IMR-90 (cell line): ENCODE data around the gene ETFA. TPM values are rescaled to one million over a fixed set of nuclear protein-coding genes. Genes with fewer than 3 reads are reported as not detected.

Experiments
- ATAC-seq: fragments of 200-7000 bp; cut with Tn5 transposase; 2 replicates; pipeline ENCODE4 v1.9.1; 2020; ENCODE audit warnings: low read depth, mild to moderate bottlenecking, moderate library complexity
- BruUV-seq: library from RNA; stranded (reverse); fragments of 400-500 nt; replicated peaks from 2 replicates; lab custom pipeline; 2021; lab: Mats Ljungman, UMichigan
- CTCF ChIA-PET: fragments of 300-600 bp; formaldehyde crosslinking; extraction: SDS; loops from one replicate; lab custom pipeline; 2021; ENCODE audit warnings: antibody characterized with exemption; lab: Yijun Ruan, JAX
- POLR2A ChIA-PET: fragments of 300-600 bp; sonication (Branson Sonifier 250); formaldehyde crosslinking; loops from one replicate; lab custom pipeline; 2022; ENCODE audit warnings: antibody characterized with exemption; ENCODE audit not compliant: unreplicated experiment; lab: Charles Lee
- DNase-seq: peaks from one replicate; pipeline ENCODE4 v3.0.0; 2013
- H2AFZ ChIP-seq: replicated peaks from 2 replicates; pipeline ENCODE3; 2013; ENCODE audit warnings: low read length, mild to moderate bottlenecking; ENCODE audit not compliant: poor library complexity
- H2AK5ac ChIP-seq: 2 replicates; pipeline ENCODE4 v1.6.1; 2013; ENCODE audit warnings: low read depth, low read length, inconsistent platforms
- H2AK9ac ChIP-seq: replicated peaks from 2 replicates; pipeline ENCODE3; 2013; ENCODE audit warnings: mild to moderate bottlenecking, low read depth, low read length, moderate library complexity; ENCODE audit not compliant: poor library complexity
- H2BK120ac ChIP-seq: 2 replicates; pipeline ENCODE4 v1.6.1; 2013; ENCODE audit warnings: low read depth, low read length, inconsistent platforms
- H2BK15ac ChIP-seq: 3 replicates; pipeline ENCODE4 v1.6.1; 2013; ENCODE audit warnings: low read depth, low read length, inconsistent platforms
- H2BK20ac ChIP-seq: 2 replicates; pipeline ENCODE4 v1.6.1; 2013; ENCODE audit warnings: low read depth, mild to moderate bottlenecking, inconsistent platforms, low read length, moderate library complexity
- H2BK5ac ChIP-seq: 2 replicates; pipeline ENCODE4 v1.6.1; 2013; ENCODE audit warnings: mild to moderate bottlenecking, low read depth, low read length, inconsistent platforms; ENCODE audit not compliant: poor library complexity, severe bottlenecking
- H3K14ac ChIP-seq: replicated peaks from 2 replicates; pipeline ENCODE4 v1.6.1; 2013; ENCODE audit warnings: low read depth, low read length, inconsistent platforms
- H3K18ac ChIP-seq: 2 replicates; pipeline ENCODE4 v1.6.1; 2013; ENCODE audit warnings: low read depth, low read length, control low read depth
- H3K23ac ChIP-seq: 2 replicates; pipeline ENCODE4 v1.6.1; 2013; ENCODE audit warnings: low read depth, low read length, inconsistent platforms
- H3K27ac ChIP-seq: 2 replicates; pipeline ENCODE4 v1.5.1; 2013; ENCODE audit warnings: mild to moderate bottlenecking, control low read depth, low read length; ENCODE audit not compliant: insufficient read depth
- H3K27me3 ChIP-seq: 2 replicates; pipeline ENCODE4 v1.6.1; 2013; ENCODE audit warnings: low read length; ENCODE audit not compliant: control insufficient read depth, insufficient read depth
- H3K36me3 ChIP-seq: 2 replicates; pipeline ENCODE4 v1.6.1; 2013; ENCODE audit warnings: low read length, mixed read lengths; ENCODE audit not compliant: control insufficient read depth, insufficient read depth
- H3K4ac ChIP-seq: 2 replicates; pipeline ENCODE4 v1.6.1; 2013; ENCODE audit warnings: low read depth, low read length, inconsistent platforms
- H3K4me1 ChIP-seq: 2 replicates; pipeline ENCODE4 v1.6.1; 2013; ENCODE audit warnings: low read length, mixed read lengths; ENCODE audit not compliant: control insufficient read depth, insufficient read depth
- H3K4me2 ChIP-seq: 2 replicates; pipeline ENCODE4 v1.6.1; 2013; ENCODE audit warnings: low read depth, mild to moderate bottlenecking, control low read depth, low read length, moderate library complexity
- H3K4me3 ChIP-seq: 2 replicates; pipeline ENCODE4 v1.5.1; 2013; ENCODE audit warnings: low read depth, mild to moderate bottlenecking, control low read depth, low read length, moderate library complexity; ENCODE audit not compliant: insufficient read depth
- H3K56ac ChIP-seq: 2 replicates; pipeline ENCODE4 v1.6.1; 2013; ENCODE audit warnings: low read length, inconsistent platforms; ENCODE audit not compliant: insufficient read depth; ENCODE audit errors: extremely low read depth
- H3K79me1 ChIP-seq, 2 experiments: 2 replicates each; pipeline ENCODE4 v1.6.1; 2013; ENCODE audit warnings: low read length in 2 of 2, inconsistent platforms in 1 of 2, low read depth in 1 of 2
- H3K9ac ChIP-seq: 2 replicates; pipeline ENCODE4 v1.6.1; 2013; ENCODE audit warnings: low read depth, low read length, control low read depth
- H3K9me1 ChIP-seq: 2 replicates; pipeline ENCODE4 v1.6.1; 2013; ENCODE audit warnings: low read length, inconsistent platforms; ENCODE audit not compliant: insufficient read depth
- H3K9me3 ChIP-seq: 2 replicates; pipeline ENCODE4 v1.6.1; 2013; ENCODE audit warnings: low read length; ENCODE audit not compliant: control insufficient read depth, insufficient read depth
- H4K20me1 ChIP-seq: 2 replicates; pipeline ENCODE4 v1.6.1; 2013; ENCODE audit warnings: low read length, inconsistent platforms; ENCODE audit not compliant: insufficient read depth
- H4K5ac ChIP-seq: 2 replicates; pipeline ENCODE4 v1.6.1; 2013; ENCODE audit warnings: mild to moderate bottlenecking, low read depth, low read length, control low read depth
- H4K8ac ChIP-seq, 2 experiments: 2 replicates each; pipeline ENCODE4 v1.6.1; 2013; ENCODE audit warnings: low read depth in 2 of 2, low read length in 2 of 2, control low read depth in 1 of 2, inconsistent platforms in 1 of 2
- H4K91ac ChIP-seq: 2 replicates; pipeline ENCODE4 v1.6.1; 2013; ENCODE audit warnings: low read depth, low read length, inconsistent platforms; ENCODE audit not compliant: insufficient read depth
- CEBPB ChIP-seq: IDR thresholded peaks from 2 replicates; pipeline ENCODE4 v1.6.1; 2012; ENCODE audit warnings: low read depth, low read length, improper control_type of control experiment
- CHD1 ChIP-seq: IDR thresholded peaks from 2 replicates; pipeline ENCODE4 v1.6.1; 2012; ENCODE audit warnings: low read depth, low read length, improper control_type of control experiment
- ELK1 ChIP-seq: fragments of 150-350 bp; IDR thresholded peaks from 2 replicates; pipeline ENCODE4 v1.6.1; 2016; ENCODE audit warnings: low read depth, mild to moderate bottlenecking, low read length, moderate library complexity, borderline replicate concordance
- FOS ChIP-seq: fragments of 150-350 bp; IDR thresholded peaks from 2 replicates; pipeline ENCODE4 v1.6.1; 2016; ENCODE audit warnings: low read depth, low read length
- MAFK ChIP-seq: IDR thresholded peaks from 2 replicates; pipeline ENCODE4 v1.6.1; 2012; ENCODE audit warnings: low read depth, low read length, improper control_type of control experiment
- MXI1 ChIP-seq: IDR thresholded peaks from 2 replicates; pipeline ENCODE4 v1.6.1; 2012; ENCODE audit warnings: low read depth, mild to moderate bottlenecking, low read length, moderate library complexity, borderline replicate concordance
- NFE2L2 ChIP-seq: fragments of 150-350 bp; IDR thresholded peaks from 2 replicates; pipeline ENCODE4 v1.6.1; 2016; ENCODE audit warnings: low read depth, mild to moderate bottlenecking, low read length
- RAD21 ChIP-seq: IDR thresholded peaks from 2 replicates; pipeline ENCODE4 v1.6.1; 2012; ENCODE audit warnings: low read length, improper control_type of control experiment
- RCOR1 ChIP-seq: IDR thresholded peaks from 2 replicates; pipeline ENCODE4 v1.6.1; 2012; ENCODE audit warnings: mild to moderate bottlenecking, low read length, improper control_type of control experiment; ENCODE audit not compliant: insufficient replicate concordance
- RFX5 ChIP-seq: IDR thresholded peaks from 2 replicates; pipeline ENCODE4 v1.8.0; 2012; ENCODE audit warnings: low read depth, mild to moderate bottlenecking, low read length, moderate library complexity
- WGBS, 2 experiments: methylation state at CpG; one replicate each; pipeline versions ENCODE4 v1.1.5 to v1.1.7; 2013; ENCODE audit warnings: missing lambda C conversion rate in 2 of 2; ENCODE audit not compliant: insufficient read length in 1 of 2; ENCODE audit errors: extremely low coverage in 2 of 2; 5-methylcytosine and 5-hydroxymethylcytosine counted together
- dilution Hi-C: fragments of 300-500 bp; cut with HindIII; formaldehyde crosslinking; loops from one replicate; pipeline ENCODE4 v1.14.3; 2018; ENCODE audit warnings: low sequenced_read_pairs; ENCODE audit not compliant: unreplicated experiment
- in situ Hi-C: fragments of 300-500 bp; cut with MboI; formaldehyde crosslinking; loops from 3 replicates; pipeline ENCODE4 v1.14.3; 2019; ENCODE audit warnings: low sequenced_read_pairs, inconsistent platforms, mixed read lengths
- intact Hi-C: fragments of 100-400 bp; cut with micrococcal nuclease; formaldehyde crosslinking; loops from 2 replicates; pipeline ENCODE4 v1.10.0; 2022
- polyA plus RNA-seq, 3 experiments: library from polyadenylated mRNA; depleted of rRNA; stranded (reverse); fragments of >200 nt; gene quantifications; 2 replicates each; pipeline ENCODE4 v1.2.3, GENCODE V29; 2012; ENCODE audit warnings: low replicate concordance in 1 of 3
- total RNA-seq: library from RNA; depleted of rRNA; stranded (reverse); fragments of >200 nt; gene quantifications from 2 replicates; pipeline ENCODE4 v1.2.3, GENCODE V29; 2012
- TF ChIP-seq, protein P1 (sequence below): conservative IDR thresholded peaks from 2 replicates; pipeline ENCODE4 v1.5.1; 2012; ENCODE audit warnings: mild to moderate bottlenecking, low read depth, low read length, improper control_type of control experiment
- TF ChIP-seq, protein P2 (sequence below): fragments of 150-350 bp; IDR thresholded peaks from 2 replicates; pipeline ENCODE4 v1.6.1; 2017; ENCODE audit warnings: mild to moderate bottlenecking, antibody characterized with exemption, low read length, low read depth

The ETFA gene
- total and polyA plus RNA-seq, 2 of the 4 experiments (the other 2 are of a cell fraction) = 115 to 172 TPM

DNA sequence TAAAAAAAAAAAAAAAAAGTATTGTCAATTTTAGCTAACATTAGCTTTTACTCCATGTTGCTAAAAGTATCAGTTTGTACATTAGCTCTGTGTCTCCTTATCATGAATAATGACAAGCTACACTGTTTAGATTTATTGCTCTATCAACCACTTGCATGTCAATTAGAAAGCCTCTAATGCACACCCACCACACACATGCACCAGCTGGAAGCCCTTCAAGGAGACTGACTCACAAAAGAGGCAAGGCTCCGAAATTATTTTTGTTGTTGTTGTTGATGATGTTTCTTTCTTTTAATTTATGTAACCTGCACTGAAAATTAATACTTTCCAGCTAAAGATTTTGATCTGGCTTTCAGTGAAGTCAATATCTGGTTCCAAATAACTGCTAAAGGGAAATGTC, 71.5 kb downstream of the ETFA start:
- Histone ChIP-seq H3K9me3 (no peaks in the 10 kb centered on the region), H3K9ac (no peak overlapping the region), H2BK120ac (no peak overlapping the region), H3K9me1 (no peaks in the 10 kb centered on the region), H2BK20ac (no peak overlapping the region), H3K18ac (no peak overlapping the region), H2AK5ac (no peak overlapping the region), H2BK15ac (no peak overlapping the region), H3K36me3 (peaks cover 4% of the 10 kb centered on the region), H3K56ac (no peak overlapping the region), H3K4me1 (no peaks in the 10 kb centered on the region; the same call in 1 of the 2 replicates), H4K8ac (no peak overlapping the region), H3K27me3 (no peaks in the 10 kb centered on the region), H2BK5ac (no peak overlapping the region), H2AK9ac (no peak overlapping the region), H3K27ac (no peak overlapping the region), H3K79me1 (peaks cover 6 to 10% of the 10 kb centered on the region in 2 experiments; a peak in 3 of 4 replicates), H4K5ac (no peak overlapping the region), H2AFZ (no peak overlapping the region), H4K91ac (no peak overlapping the region), H3K23ac (no peak overlapping the region), H3K4ac (no peak overlapping the region), H3K14ac (no peak overlapping the region), H3K4me2 (no peak overlapping the region), H3K4me3 (no peak overlapping the region), H4K20me1 (peaks cover 3% of the 10 kb centered on the region; the same call in 1 of the 2 replicates)
- ChIA-PET POLR2A (no interaction called here), CTCF (interaction anchor here (0.6 to 0.9 kb wide), 2 partner anchors 8 to 91 kb away, joined by 3 read pairs; no protein-coding TSS in a partner anchor)
- ATAC-seq (no peak), DNase-seq (peak; percentile 18)
- no TSS peak for BruUV-seq
- TF ChIP-seq, protein P1, sequence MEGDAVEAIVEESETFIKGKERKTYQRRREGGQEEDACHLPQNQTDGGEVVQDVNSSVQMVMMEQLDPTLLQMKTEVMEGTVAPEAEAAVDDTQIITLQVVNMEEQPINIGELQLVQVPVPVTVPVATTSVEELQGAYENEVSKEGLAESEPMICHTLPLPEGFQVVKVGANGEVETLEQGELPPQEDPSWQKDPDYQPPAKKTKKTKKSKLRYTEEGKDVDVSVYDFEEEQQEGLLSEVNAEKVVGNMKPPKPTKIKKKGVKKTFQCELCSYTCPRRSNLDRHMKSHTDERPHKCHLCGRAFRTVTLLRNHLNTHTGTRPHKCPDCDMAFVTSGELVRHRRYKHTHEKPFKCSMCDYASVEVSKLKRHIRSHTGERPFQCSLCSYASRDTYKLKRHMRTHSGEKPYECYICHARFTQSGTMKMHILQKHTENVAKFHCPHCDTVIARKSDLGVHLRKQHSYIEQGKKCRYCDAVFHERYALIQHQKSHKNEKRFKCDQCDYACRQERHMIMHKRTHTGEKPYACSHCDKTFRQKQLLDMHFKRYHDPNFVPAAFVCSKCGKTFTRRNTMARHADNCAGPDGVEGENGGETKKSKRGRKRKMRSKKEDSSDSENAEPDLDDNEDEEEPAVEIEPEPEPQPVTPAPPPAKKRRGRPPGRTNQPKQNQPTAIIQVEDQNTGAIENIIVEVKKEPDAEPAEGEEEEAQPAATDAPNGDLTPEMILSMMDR = no peak
- TF ChIP-seq MAFK (no peak), FOS (no peak), RAD21 (no peak), CEBPB (no peak), CHD1 (no peak), ELK1 (no peak), MXI1 (no peak), RFX5 (no peak), RCOR1 (no peak), NFE2L2 (no peak)
- TF ChIP-seq, protein P2, sequence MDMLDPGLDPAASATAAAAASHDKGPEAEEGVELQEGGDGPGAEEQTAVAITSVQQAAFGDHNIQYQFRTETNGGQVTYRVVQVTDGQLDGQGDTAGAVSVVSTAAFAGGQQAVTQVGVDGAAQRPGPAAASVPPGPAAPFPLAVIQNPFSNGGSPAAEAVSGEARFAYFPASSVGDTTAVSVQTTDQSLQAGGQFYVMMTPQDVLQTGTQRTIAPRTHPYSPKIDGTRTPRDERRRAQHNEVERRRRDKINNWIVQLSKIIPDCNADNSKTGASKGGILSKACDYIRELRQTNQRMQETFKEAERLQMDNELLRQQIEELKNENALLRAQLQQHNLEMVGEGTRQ = no peak
- intact Hi-C loops (loop anchor here (5.0 kb wide), 1 partner anchor 98 kb away; the partner anchor contains the start of gene ISL2), in situ Hi-C loops (loop anchor here (10.0 kb wide), 1 partner anchor 625 kb away; no protein-coding TSS in a partner anchor), dilution Hi-C loops (no loop called here)
- WGBS, 2 experiments = no CpG with 5 or more reads among the region's 1 CpG
